ENCODE results near the gene RETSAT. TPM values are rescaled to one million over a fixed set of nuclear protein-coding genes. Genes with fewer than 3 reads are reported as not detected.
A peak's percentile ranks its signal among the peaks of the same experiment; 100 is the strongest.

Gene RETSAT
- 16.1 TPM for polyA plus RNA-seq (2013, experiment 1 of 2)
- 14.8 TPM for polyA plus RNA-seq (2013, experiment 2 of 2)

GRCh38 chr2:85354286-85355072 lies at the start of gene RETSAT, which contains the start of gene ELMOD3:
TSS of gene RETSAT (minus strand) at chr2:85354528. CDS start at chr2:85354507, 21 bp downstream.
TSS of gene ELMOD3 (plus strand) at chr2:85354769. CDS start at chr2:85357199, 2,430 bp downstream.
- Histone ChIP-seq H3K4me1 (ENCODE audit: control insufficient read depth, insufficient read depth, low read length, poor library complexity, severe bottlenecking) (peaks cover 3% of the 10 kb centered on the region), H3K4me3 (ENCODE audit: extremely low read depth, insufficient read depth, low read length, poor library complexity, severe bottlenecking) (peak within 1 kb of the TSS; percentile 87), H3K9me3 (ENCODE audit: control insufficient read depth, low read length) (no peaks in the 10 kb centered on the region), H3K36me3 (ENCODE audit: control insufficient read depth, insufficient read depth, low read length) (peaks cover 55% of the 10 kb centered on the region), H3K27ac (ENCODE audit: low read depth, low read length, severe bottlenecking) (peak within 1 kb of the TSS; percentile 62)
- WGBS, 2 experiments (ENCODE audit: insufficient coverage in 2 of 2) = 2 to 3% methylated on average over 39 to 42 of the region's 42 CpGs

- 94 to 99% methylated on average over 7 of the region's 8 CpGs for WGBS, 2 experiments (ENCODE audit: insufficient coverage in 2 of 2)
- no peaks in the 10 kb centered on the region for H3K4me1 ChIP-seq (ENCODE audit: control insufficient read depth, insufficient read depth, low read length, poor library complexity, severe bottlenecking)
- no peak overlapping the region for H3K4me3 ChIP-seq (ENCODE audit: extremely low read depth, insufficient read depth, low read length, poor library complexity, severe bottlenecking)
- H3K36me3 ChIP-seq (ENCODE audit: control insufficient read depth, insufficient read depth, low read length) = peaks cover 35% of the 10 kb centered on the region
- no peak overlapping the region for H3K27ac ChIP-seq (ENCODE audit: low read depth, low read length, severe bottlenecking)
- H3K9me3 ChIP-seq (ENCODE audit: control insufficient read depth, low read length) = no peaks in the 10 kb centered on the region
These were observed 47.5 kb upstream of the RETSAT start for GRCh38 chr2:85401844-85402243.

GRCh38 chr2:85401464-85401805 lies 47.1 kb upstream of the RETSAT start:
- Histone ChIP-seq H3K36me3 (ENCODE audit: control insufficient read depth, insufficient read depth, low read length) (peaks cover 38% of the 10 kb centered on the region), H3K27ac (ENCODE audit: low read depth, low read length, severe bottlenecking) (no peak overlapping the region), H3K4me1 (ENCODE audit: control insufficient read depth, insufficient read depth, low read length, poor library complexity, severe bottlenecking) (no peaks in the 10 kb centered on the region), H3K9me3 (ENCODE audit: control insufficient read depth, low read length) (no peaks in the 10 kb centered on the region), H3K4me3 (ENCODE audit: extremely low read depth, insufficient read depth, low read length, poor library complexity, severe bottlenecking) (no peak overlapping the region)
- WGBS, 2 experiments (ENCODE audit: insufficient coverage in 2 of 2) = 93 to 100% methylated on average over 7 of the region's 7 CpGs

- H3K27ac ChIP-seq (ENCODE audit: low read depth, low read length, severe bottlenecking) = no peak overlapping the region
- H3K36me3 ChIP-seq (ENCODE audit: control insufficient read depth, insufficient read depth, low read length) = peaks cover 38% of the 10 kb centered on the region
- H3K4me3 ChIP-seq (ENCODE audit: extremely low read depth, insufficient read depth, low read length, poor library complexity, severe bottlenecking) = no peak overlapping the region
- no peaks in the 10 kb centered on the region for H3K4me1 ChIP-seq (ENCODE audit: control insufficient read depth, insufficient read depth, low read length, poor library complexity, severe bottlenecking)
- H3K9me3 ChIP-seq (ENCODE audit: control insufficient read depth, low read length) = no peaks in the 10 kb centered on the region
- 91 to 96% methylated on average over 12 to 13 of the region's 14 CpGs for WGBS, 2 experiments (ENCODE audit: insufficient coverage in 2 of 2)
These were observed 46.5 kb upstream of the RETSAT start for GRCh38 chr2:85400541-85401463.

GRCh38 chr2:85400023-85400422 lies 45.7 kb upstream of the RETSAT start:
- no peaks in the 10 kb centered on the region for H3K9me3 ChIP-seq (ENCODE audit: control insufficient read depth, low read length)
- 78 to 98% methylated on average over 5 of the region's 8 CpGs for WGBS, 2 experiments (ENCODE audit: insufficient coverage in 2 of 2)
- no peaks in the 10 kb centered on the region for H3K4me1 ChIP-seq (ENCODE audit: control insufficient read depth, insufficient read depth, low read length, poor library complexity, severe bottlenecking)
- H3K27ac ChIP-seq (ENCODE audit: low read depth, low read length, severe bottlenecking) = no peak overlapping the region
- no peak overlapping the region for H3K4me3 ChIP-seq (ENCODE audit: extremely low read depth, insufficient read depth, low read length, poor library complexity, severe bottlenecking)
- H3K36me3 ChIP-seq (ENCODE audit: control insufficient read depth, insufficient read depth, low read length) = peaks cover 43% of the 10 kb centered on the region

GRCh38 chr2:85399183-85399455 lies 44.8 kb upstream of the RETSAT start:
- no peaks in the 10 kb centered on the region for H3K9me3 ChIP-seq (ENCODE audit: control insufficient read depth, low read length)
- no peak overlapping the region for H3K4me3 ChIP-seq (ENCODE audit: extremely low read depth, insufficient read depth, low read length, poor library complexity, severe bottlenecking)
- H3K27ac ChIP-seq (ENCODE audit: low read depth, low read length, severe bottlenecking) = no peak overlapping the region
- WGBS, 2 experiments (ENCODE audit: insufficient coverage in 2 of 2) = 99 to 100% methylated on average over 7 of the region's 8 CpGs
- H3K36me3 ChIP-seq (ENCODE audit: control insufficient read depth, insufficient read depth, low read length) = peaks cover 51% of the 10 kb centered on the region
- no peaks in the 10 kb centered on the region for H3K4me1 ChIP-seq (ENCODE audit: control insufficient read depth, insufficient read depth, low read length, poor library complexity, severe bottlenecking)

GRCh38 chr2:85398426-85399182 lies 44.3 kb upstream of the RETSAT start:
- Histone ChIP-seq H3K4me1 (ENCODE audit: control insufficient read depth, insufficient read depth, low read length, poor library complexity, severe bottlenecking) (no peaks in the 10 kb centered on the region), H3K4me3 (ENCODE audit: extremely low read depth, insufficient read depth, low read length, poor library complexity, severe bottlenecking) (no peak overlapping the region), H3K27ac (ENCODE audit: low read depth, low read length, severe bottlenecking) (no peak overlapping the region), H3K9me3 (ENCODE audit: control insufficient read depth, low read length) (no peaks in the 10 kb centered on the region), H3K36me3 (ENCODE audit: control insufficient read depth, insufficient read depth, low read length) (peaks cover 52% of the 10 kb centered on the region)
- WGBS, 2 experiments (ENCODE audit: insufficient coverage in 2 of 2) = 90 to 92% methylated on average over 8 of the region's 8 CpGs

- Histone ChIP-seq H3K36me3 (ENCODE audit: control insufficient read depth, insufficient read depth, low read length) (peaks cover 52% of the 10 kb centered on the region), H3K9me3 (ENCODE audit: control insufficient read depth, low read length) (no peaks in the 10 kb centered on the region), H3K27ac (ENCODE audit: low read depth, low read length, severe bottlenecking) (no peak overlapping the region), H3K4me1 (ENCODE audit: control insufficient read depth, insufficient read depth, low read length, poor library complexity, severe bottlenecking) (no peaks in the 10 kb centered on the region), H3K4me3 (ENCODE audit: extremely low read depth, insufficient read depth, low read length, poor library complexity, severe bottlenecking) (no peak overlapping the region)
- 100% methylated on average over 3 of the region's 4 CpGs for WGBS, 2 experiments (ENCODE audit: insufficient coverage in 2 of 2)
These were observed 43.6 kb upstream of the RETSAT start for GRCh38 chr2:85397925-85398331.

GRCh38 chr2:85396531-85397470 lies 42.5 kb upstream of the RETSAT start:
- Histone ChIP-seq H3K4me1 (ENCODE audit: control insufficient read depth, insufficient read depth, low read length, poor library complexity, severe bottlenecking) (no peaks in the 10 kb centered on the region), H3K4me3 (ENCODE audit: extremely low read depth, insufficient read depth, low read length, poor library complexity, severe bottlenecking) (no peak overlapping the region), H3K27ac (ENCODE audit: low read depth, low read length, severe bottlenecking) (no peak overlapping the region), H3K36me3 (ENCODE audit: control insufficient read depth, insufficient read depth, low read length) (peaks cover 60% of the 10 kb centered on the region), H3K9me3 (ENCODE audit: control insufficient read depth, low read length) (no peaks in the 10 kb centered on the region)
- WGBS, 2 experiments (ENCODE audit: insufficient coverage in 2 of 2) = 89 to 97% methylated on average over 3 to 5 of the region's 5 CpGs

Measured in mesodermal cell (in vitro differentiated cells).